ENCODE measurements around the gene PLXNA2. TPM values are rescaled to one million over a fixed set of nuclear protein-coding genes. Genes with fewer than 3 reads are reported as not detected.
A peak's percentile ranks its signal among the peaks of the same experiment; 100 is the strongest.

PLXNA2 gene
- polyA plus RNA-seq, 1 donor from 2014 or later: 0.15 TPM

DNA sequence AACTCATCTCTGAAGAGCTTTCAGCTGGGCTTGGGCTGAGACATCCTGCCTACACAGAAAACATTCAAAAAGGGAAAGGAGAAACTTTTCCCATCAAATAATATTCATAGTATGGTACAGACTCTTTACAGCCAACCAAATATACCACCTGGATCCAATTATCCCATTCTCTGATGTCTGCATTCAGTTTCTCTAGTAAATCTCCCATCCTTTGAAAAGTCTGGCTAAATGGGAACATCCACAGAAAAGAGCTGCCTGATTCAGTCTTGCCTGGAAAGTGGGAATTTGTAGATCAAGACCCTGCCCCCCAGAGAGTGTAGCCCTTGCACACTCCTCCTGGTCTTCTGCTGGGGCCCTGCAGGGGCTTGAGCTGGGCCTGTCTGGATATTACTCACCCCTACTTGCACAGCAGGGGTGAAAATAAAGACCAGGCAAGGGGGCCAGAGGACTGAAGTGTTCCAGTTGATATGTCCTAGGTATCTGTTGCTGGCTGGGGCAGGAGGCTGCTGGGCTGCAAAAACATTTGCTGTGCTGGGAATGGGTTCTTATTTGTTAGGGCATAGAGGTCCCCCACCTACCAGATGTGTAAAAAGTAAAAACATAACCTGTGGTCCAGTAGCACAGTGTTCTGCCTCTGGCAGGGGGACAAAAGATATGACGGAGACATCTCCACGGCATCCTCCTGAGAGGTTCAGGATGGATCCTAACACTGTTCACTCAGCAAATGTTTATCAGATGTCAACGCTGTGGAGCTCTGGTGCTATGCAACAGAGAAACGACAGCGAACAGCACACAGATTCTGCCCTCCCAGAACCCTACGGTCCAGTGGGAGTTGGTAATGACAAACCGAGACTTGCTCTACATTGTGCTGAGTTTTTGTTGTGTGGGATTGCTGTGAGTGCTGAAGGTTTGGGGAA lies 140.3 kb downstream of the PLXNA2 start:
- peaks cover 7% of the 10 kb centered on the region for H3K27me3 Mint-ChIP-seq
- H3K4me3 Mint-ChIP-seq: no peak overlapping the region
- peaks cover 0 to 2% (median 0%) of the 10 kb centered on the region in 3 donors for H3K4me1 Mint-ChIP-seq
- H3K36me3 Mint-ChIP-seq: peaks cover 2% of the 10 kb centered on the region
- no peaks in the 10 kb centered on the region for H3K9me3 Mint-ChIP-seq
- H3K27ac Mint-ChIP-seq: peak overlapping the region in 1 of 3 donors; percentile 87

DNA sequence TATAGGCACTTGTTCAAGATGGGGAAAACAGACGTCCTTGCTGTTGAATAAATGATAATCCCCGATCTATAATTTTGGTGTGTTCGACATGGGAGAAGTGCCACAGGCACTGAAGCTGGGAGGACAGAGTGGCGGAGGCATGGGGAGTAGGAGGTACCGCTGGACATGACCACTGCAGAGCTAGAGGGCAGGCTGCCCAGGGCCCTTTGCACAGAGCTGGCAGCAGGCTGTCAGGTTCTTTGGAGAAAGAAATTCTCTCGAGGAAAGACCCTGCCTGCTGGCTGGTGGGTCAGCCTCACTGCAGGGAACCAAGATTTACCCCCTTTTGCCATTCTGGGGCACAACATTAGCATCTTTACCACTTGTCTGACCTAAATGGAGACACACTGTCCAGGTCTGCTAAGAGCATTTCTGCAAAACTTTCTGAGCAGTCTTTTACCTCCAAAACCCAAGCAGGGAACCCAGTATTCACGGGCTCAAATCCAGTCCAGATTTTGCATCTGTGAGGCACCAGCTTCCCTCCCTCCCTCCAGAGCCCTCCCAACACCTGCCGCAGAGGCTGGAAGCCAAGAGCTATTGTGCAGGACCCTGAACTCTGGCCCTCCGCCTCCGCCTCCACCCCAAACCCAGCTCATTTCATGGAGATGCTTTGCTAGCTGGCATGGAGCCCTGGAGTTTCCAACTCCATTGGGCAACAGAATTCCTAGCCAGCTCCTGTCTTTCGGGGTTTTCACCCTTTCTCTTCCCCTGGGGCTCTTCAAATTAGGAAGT lies 142.3 kb downstream of the PLXNA2 start:
- peaks cover 8% of the 10 kb centered on the region for H3K27me3 Mint-ChIP-seq
- no peak overlapping the region for H3K27ac Mint-ChIP-seq
- peaks cover 0 to 2% (median 0%) of the 10 kb centered on the region in 3 donors for H3K4me1 Mint-ChIP-seq
- H3K4me3 Mint-ChIP-seq: no peak overlapping the region
- peaks cover 2% of the 10 kb centered on the region for H3K36me3 Mint-ChIP-seq
- no peaks in the 10 kb centered on the region for H3K9me3 Mint-ChIP-seq

DNA sequence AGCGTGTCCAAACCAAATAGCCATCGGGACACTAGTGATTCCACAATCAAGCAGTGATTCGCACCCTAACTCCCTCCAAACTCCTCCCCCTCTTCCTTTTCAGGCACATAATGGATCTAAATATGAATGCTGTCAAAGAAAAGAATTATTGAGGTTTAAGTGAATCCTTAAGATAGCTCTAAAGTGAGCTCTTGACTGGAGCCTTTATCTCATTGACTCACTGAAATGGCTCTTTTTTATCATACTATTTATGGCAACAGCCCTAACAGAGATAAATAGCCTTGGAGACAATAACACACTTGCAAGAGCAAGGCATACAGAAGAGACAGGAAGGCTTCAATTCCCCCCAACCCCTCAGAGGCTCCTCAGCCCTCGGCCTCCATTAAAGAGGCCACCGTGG lies 143.3 kb downstream of the PLXNA2 start:
- no peak overlapping the region for H3K4me3 Mint-ChIP-seq
- H3K4me1 Mint-ChIP-seq: peaks cover 0 to 2% (median 0%) of the 10 kb centered on the region in 3 donors
- H3K27ac Mint-ChIP-seq: no peak overlapping the region
- H3K36me3 Mint-ChIP-seq: peaks cover 2% of the 10 kb centered on the region
- peaks cover 9% of the 10 kb centered on the region for H3K27me3 Mint-ChIP-seq
- no peaks in the 10 kb centered on the region for H3K9me3 Mint-ChIP-seq

DNA sequence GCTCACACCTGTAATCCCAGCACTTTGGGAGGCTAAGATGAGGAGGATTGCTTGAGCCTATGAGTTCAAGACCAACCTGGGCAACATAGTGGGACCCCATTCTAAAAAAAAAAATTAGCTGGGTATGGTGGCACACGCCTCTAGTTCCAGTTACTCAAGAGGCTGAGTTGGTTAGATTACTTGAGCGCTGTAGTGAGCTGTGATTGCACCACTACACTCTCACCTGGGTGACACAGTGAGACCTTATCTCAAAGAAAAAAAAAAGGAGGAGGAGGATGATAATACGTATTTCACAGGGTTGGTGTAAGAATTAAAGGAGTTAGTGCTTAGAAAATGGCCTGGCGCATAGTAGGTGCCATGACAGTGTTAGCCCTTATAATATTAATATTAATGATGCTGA lies 144.1 kb downstream of the PLXNA2 start:
- Mint-ChIP-seq H3K9me3 (no peaks in the 10 kb centered on the region), H3K27ac (no peak overlapping the region), H3K36me3 (peaks cover 5% of the 10 kb centered on the region), H3K27me3 (peaks cover 9% of the 10 kb centered on the region), H3K4me3 (no peak overlapping the region), H3K4me1 (peaks cover 0 to 2% (median 0%) of the 10 kb centered on the region in 3 donors)

DNA sequence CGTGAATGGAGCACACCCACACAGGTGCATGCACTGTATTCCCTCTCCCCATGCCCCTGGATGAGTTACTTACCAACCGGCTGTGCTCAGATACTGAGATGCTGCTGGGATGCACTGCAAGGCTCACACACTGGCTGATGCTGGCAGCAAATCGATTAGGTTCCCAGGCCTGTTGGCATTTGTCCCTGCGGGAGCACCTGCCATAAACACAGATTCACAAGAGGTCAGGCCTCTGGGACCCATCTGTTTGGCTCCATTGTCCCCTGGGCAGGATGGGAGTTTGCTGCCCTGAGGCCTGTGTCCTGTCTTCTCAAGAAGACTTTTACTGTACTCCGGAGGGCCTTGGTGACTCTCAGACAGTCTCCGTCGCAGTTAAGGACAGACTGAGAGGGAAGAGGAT lies 145.4 kb downstream of the PLXNA2 start:
- no peak overlapping the region for H3K4me3 Mint-ChIP-seq
- no peaks in the 10 kb centered on the region for H3K9me3 Mint-ChIP-seq
- H3K4me1 Mint-ChIP-seq: peaks cover 0 to 2% (median 0%) of the 10 kb centered on the region in 3 donors
- H3K36me3 Mint-ChIP-seq: peaks cover 2% of the 10 kb centered on the region
- H3K27me3 Mint-ChIP-seq: peaks cover 7% of the 10 kb centered on the region
- H3K27ac Mint-ChIP-seq: no peak overlapping the region

DNA sequence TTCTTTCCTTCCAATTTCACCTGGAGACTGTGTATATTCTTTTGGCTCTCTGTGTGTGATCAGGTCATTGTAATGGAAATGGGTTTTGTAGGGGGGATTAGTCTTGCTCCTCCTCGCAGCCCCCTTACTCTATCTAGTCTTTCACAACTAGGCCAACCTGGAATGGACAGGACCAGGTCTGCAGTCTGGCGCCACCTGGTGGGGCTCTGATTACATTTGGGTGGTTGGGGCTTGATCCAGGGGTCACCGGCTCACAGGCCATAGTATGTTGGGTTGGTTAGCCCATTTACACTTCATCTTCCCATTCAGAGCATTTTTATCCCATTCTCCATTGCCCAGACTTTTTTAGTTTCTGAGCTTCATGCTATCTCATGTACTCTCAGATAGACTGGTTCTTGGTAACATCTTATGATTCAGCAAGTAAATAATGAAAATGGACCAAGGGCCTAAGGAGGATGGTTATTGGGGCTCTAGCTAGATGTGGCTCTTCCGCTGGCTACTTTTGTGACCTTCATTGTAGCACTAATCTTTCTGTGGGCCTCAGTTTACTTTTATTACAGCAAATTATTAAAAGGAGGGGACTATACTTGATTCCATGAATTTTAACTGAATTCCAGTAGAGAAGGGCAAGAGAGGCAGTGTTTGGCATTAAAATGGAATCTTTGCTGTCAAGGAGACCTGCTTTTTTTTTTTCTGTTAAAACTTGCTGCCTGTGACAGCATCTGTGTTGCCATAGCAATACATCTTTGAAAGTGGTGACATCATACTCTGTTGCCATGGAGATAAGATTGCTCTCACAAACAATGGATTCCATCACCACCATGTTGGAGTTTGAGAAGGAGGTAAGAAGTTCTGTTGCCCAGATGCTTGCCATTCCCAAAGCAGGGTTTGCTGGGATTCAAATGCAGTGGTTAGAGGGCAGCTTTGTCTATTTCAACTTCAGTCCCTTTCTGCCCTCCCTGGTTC lies 150.1 kb downstream of the PLXNA2 start:
- Mint-ChIP-seq H3K27me3 (peaks cover 3% of the 10 kb centered on the region), H3K9me3 (peaks cover 0 to 2% (median 2%) of the 10 kb centered on the region in 3 donors), H3K4me3 (no peak overlapping the region), H3K4me1 (no peaks in the 10 kb centered on the region), H3K36me3 (peaks cover 2% of the 10 kb centered on the region), H3K27ac (no peak overlapping the region)

DNA sequence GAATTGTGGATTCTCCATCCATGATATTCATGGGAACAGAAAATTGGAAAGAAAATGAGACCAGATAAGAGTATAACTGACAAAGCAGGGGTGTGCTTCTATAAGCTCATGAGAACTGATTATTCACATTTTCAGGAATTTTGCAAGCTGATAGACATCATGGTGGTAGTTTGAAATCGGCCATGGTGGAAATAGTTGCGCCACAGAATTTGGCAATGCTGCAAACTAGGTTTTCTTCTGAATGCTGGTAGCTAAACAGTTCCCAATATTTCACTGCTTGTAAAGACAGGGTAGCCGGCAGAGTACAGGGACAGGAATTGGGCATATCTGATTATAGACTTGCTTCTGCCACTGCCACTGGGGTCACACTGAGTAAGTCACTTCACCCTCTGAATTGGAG lies 151.1 kb downstream of the PLXNA2 start:
- H3K27me3 Mint-ChIP-seq: peaks cover 1% of the 10 kb centered on the region
- no peaks in the 10 kb centered on the region for H3K4me1 Mint-ChIP-seq
- H3K4me3 Mint-ChIP-seq: no peak overlapping the region
- H3K9me3 Mint-ChIP-seq: peaks cover 0 to 2% (median 2%) of the 10 kb centered on the region in 3 donors
- peaks cover 2% of the 10 kb centered on the region for H3K36me3 Mint-ChIP-seq
- no peak overlapping the region for H3K27ac Mint-ChIP-seq

DNA sequence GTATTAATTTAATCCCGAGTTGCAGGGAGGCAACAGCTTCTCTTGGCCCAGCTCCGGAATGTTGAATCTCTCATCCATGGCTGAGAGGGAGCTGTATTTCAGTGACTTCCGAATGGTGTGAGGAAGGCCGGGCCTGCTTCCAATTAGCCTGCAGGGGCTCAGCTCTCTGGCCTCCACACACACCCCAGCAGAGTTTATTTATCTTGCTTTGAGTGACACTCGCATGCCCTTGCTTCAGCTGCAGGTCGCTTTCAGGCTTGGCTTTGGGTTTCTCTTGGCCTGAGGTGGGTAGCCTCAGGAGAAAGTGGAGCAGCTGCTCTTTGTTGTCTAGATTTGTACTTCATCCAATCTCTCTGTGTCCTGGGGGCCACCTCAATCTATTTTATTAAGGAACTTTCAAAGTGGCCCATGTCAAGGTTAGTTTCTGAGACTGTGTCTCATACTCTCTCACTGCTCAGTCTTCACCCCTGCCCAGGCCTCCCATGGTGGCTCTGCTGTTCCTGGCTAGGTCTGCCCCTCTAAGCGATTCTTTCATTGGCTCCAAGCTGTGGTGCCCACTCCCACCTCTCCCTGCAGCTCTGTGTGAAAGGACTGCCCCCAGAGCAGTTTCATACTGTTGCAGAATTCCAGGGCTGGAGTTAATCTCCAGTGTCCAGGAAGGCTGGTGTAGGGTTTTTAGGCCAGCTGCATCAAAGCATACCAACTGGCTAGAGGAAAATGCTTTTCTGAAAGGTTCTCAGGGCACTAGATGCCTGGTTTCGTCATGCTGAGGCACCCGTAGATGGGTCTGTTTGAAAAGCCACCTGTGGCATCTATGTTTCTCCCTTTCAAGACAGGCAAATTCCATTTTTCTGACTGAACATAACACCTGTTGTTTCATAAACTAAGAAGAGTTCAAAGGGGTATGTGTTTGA lies 153.5 kb downstream of the PLXNA2 start:
- no peak overlapping the region for H3K27ac Mint-ChIP-seq
- peaks cover 2% of the 10 kb centered on the region for H3K36me3 Mint-ChIP-seq
- H3K4me1 Mint-ChIP-seq: peaks cover 7 to 12% (median 11%) of the 10 kb centered on the region in 3 donors
- no peaks in the 10 kb centered on the region for H3K27me3 Mint-ChIP-seq
- peaks cover 0 to 2% (median 2%) of the 10 kb centered on the region in 3 donors for H3K9me3 Mint-ChIP-seq
- H3K4me3 Mint-ChIP-seq: no peak overlapping the region

DNA sequence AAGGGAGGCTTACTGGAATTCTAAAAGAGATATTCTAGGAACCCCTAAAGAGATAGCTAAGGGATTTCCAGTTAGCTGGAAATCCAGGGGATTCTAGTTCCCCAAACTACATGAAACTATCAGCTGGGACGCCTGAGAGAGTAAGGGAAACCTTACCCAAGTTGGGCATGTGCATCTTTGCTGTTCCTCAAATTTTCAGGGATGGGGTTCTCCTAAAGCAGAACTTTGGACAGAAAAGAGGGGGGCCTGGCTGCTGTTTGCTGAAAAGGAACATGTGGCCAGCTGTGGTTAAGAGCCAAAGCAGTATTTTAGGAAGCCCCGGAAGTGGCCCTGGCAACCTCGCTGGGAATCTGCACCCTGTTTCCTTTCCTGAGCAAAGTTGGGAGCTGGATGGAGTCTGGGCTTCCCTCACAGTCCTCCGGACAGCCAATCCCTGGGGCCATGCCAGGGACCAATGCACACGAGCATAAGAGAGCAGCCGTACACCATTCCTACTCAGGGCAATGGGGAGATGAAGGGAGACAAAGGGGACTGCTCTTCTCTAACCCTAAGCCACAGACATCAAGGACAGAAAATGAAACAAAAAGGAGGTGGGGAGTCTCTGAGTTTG lies 154.3 kb downstream of the PLXNA2 start:
- Mint-ChIP-seq H3K36me3 (no peaks in the 10 kb centered on the region), H3K4me1 (peaks cover 7 to 13% (median 12%) of the 10 kb centered on the region in 3 donors), H3K27me3 (no peaks in the 10 kb centered on the region), H3K4me3 (no peak overlapping the region), H3K27ac (no peak overlapping the region), H3K9me3 (peaks cover 0 to 2% (median 2%) of the 10 kb centered on the region in 3 donors)

DNA sequence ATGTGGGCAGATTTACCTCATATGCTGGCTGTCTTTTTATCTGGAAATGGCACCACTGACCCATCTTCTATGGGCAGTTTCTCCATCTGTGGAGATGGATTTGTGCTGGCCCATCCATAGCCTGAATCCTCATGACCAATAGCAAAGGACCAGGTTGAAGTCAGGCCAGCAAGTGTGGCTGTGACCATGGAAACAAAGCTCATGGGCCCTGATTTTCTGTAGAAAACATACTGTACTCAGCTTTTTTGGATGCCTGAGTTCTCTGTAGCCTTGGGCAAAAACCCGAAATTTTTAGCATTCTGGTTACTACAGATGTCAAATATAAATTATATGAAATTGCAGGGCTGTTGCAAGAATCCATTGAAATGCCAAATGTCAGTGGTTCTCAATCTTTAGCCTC lies 155.0 kb downstream of the PLXNA2 start:
- Mint-ChIP-seq H3K36me3 (no peaks in the 10 kb centered on the region), H3K9me3 (peaks cover 0 to 2% (median 2%) of the 10 kb centered on the region in 3 donors), H3K27ac (no peak overlapping the region), H3K27me3 (no peaks in the 10 kb centered on the region), H3K4me1 (peaks cover 7 to 13% (median 12%) of the 10 kb centered on the region in 3 donors), H3K4me3 (no peak overlapping the region)

DNA sequence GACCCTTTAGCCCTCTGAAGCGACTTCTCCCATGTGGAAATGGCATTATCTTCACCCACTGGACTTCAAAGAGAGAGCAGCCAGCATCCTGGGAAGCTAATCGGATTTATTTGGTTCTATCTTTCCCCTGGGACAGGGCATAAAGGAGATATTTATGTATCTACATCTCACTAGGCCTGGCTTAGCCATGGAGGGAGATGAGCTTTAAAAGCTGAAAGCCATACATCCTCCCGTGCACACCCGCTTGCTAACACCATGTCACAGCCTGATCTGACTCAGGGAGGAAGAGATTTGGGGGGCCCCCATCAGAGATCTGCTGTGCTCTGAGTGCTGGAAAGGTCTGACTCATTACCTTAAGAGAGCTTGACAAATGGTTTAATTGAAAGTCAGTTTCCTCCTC lies 155.9 kb downstream of the PLXNA2 start:
- peaks cover 7 to 13% (median 12%) of the 10 kb centered on the region in 3 donors for H3K4me1 Mint-ChIP-seq
- no peaks in the 10 kb centered on the region for H3K27me3 Mint-ChIP-seq
- H3K27ac Mint-ChIP-seq: no peak overlapping the region
- no peaks in the 10 kb centered on the region for H3K36me3 Mint-ChIP-seq
- no peak overlapping the region for H3K4me3 Mint-ChIP-seq
- H3K9me3 Mint-ChIP-seq: peaks cover 0 to 2% (median 2%) of the 10 kb centered on the region in 3 donors

DNA sequence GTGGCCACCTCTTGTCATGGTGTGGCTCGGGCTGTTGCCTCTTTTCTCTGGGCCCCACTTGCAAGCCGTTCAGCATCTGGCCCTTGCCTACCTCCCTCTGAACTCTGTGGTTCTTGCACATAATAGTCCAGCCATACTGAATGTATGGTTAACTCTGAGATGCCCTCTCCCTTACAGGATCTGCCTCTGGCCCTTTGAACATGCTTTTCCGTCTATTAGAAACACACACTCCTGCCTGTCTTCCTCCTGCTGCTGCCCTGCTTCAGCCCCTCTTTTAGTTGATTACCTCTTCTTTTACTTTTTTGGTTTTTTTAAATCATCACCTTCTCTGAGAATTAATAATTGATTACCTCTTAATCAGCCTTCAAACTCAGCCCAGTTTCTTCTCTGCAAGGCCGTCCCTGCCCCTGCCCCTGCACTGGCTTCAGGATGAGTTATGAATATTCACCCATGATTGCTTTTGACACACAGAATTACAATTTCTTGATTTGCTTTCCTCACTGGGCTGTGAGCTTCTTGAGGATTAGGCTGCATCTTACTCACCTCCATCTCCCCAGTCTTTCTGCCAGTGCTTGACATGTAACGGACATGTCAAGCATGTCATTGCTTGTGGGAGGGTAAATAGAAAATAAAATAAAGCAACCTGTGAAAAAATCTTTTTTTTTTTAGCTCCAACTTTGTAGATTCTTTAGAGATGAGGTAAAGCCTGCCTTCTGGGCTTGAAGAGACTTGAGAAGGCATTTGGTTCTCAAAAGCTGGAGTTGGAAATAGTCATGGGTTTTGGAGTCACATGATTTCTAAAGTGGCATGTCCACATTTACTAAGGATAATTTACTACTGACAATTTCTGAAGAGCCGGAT lies 158.3 kb downstream of the PLXNA2 start:
- Mint-ChIP-seq H3K4me3 (peak overlapping the region; percentile 1 to 92 (median 79)), H3K27ac (peak overlapping the region in 2 of 3 donors; percentile 18 to 51), H3K4me1 (peaks cover 7 to 13% (median 12%) of the 10 kb centered on the region in 3 donors), H3K9me3 (no peaks in the 10 kb centered on the region), H3K27me3 (no peaks in the 10 kb centered on the region), H3K36me3 (no peaks in the 10 kb centered on the region)

Measured in IgD-negative memory B cell (primary cell).